Mesodermal cell (in vitro differentiated cells): ENCODE measurements around the gene NRP1.
"Not testable (repeated sequence)": the region's sequence is repeated elsewhere in the genome, so short reads cannot be mapped to it uniquely, and the experiment has no call there.

Source experiments
- H3K27ac ChIP-seq: 2 replicates; pipeline ENCODE4 v1.7.0; 2013; ENCODE audit warnings: mild to moderate bottlenecking, low read depth, low read length, moderate library complexity; ENCODE audit not compliant: severe bottlenecking
- H3K36me3 ChIP-seq: 2 replicates; pipeline ENCODE4 v1.7.1; 2013; ENCODE audit warnings: mild to moderate bottlenecking, low read length, moderate library complexity; ENCODE audit not compliant: control insufficient read depth, insufficient read depth
- H3K4me1 ChIP-seq: one replicate; pipeline ENCODE4 v1.7.1; 2013; ENCODE audit warnings: mild to moderate bottlenecking, low read length; ENCODE audit not compliant: insufficient read depth, control insufficient read depth, poor library complexity, severe bottlenecking
- H3K4me3 ChIP-seq: 2 replicates; pipeline ENCODE4 v1.7.0; 2013; ENCODE audit warnings: low read length, control low read depth, mild to moderate bottlenecking; ENCODE audit not compliant: insufficient read depth, poor library complexity, severe bottlenecking; ENCODE audit errors: extremely low read depth
- H3K9me3 ChIP-seq: 2 replicates; pipeline ENCODE4 v1.7.1; 2013; ENCODE audit warnings: mild to moderate bottlenecking, low read length, moderate library complexity; ENCODE audit not compliant: control insufficient read depth
- WGBS, 2 experiments: methylation state at CpG; one replicate each; pipeline ENCODE4 v1.1.5; 2013; ENCODE audit warnings: missing lambda C conversion rate in 2 of 2; ENCODE audit not compliant: insufficient coverage in 2 of 2; 5-methylcytosine and 5-hydroxymethylcytosine counted together

Gene NRP1

GRCh38 chr10:33138686-33139085, 195.8 kb downstream of the NRP1 start:
- not testable (repeated sequence) for H3K27ac ChIP-seq, H3K4me3 ChIP-seq, H3K36me3 ChIP-seq, H3K9me3 ChIP-seq
- WGBS, 2 experiments = 80 to 84% methylated on average over 7 to 8 of the region's 10 CpGs
- peaks cover 12% of the 10 kb centered on the region for H3K4me1 ChIP-seq

DNA sequence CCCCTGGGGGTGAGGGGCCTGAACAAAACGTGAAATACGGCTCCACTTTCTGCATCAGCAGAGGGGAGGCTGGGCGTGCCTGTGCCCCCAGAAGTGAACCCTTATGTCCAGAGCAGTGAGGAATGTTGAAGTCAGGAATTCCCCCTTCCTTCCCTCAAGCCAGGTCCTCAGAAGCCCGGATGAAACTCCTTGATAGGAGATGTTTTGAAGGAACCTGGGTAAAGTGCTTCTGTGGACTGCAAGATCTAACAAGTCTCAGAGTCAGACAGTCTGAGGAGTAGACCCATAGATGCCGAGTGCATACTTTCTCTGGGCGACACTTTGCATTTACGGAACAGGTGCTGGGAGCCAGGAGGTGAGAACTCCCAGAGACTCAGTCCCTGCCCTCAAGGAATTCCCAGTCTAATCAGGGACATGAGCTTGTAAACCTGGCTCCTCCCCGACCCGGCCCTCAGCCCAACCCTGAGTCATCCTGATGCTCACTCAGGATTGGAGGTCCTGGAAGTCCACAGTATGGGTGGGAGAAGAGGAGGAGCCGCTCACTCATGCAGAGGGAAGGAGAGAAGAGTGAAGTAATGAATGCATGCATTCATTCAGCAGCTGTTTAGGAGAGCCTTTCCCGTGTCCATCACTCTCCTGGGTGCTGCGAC, 197.0 kb downstream of the NRP1 start:
- Histone ChIP-seq H3K9me3 (no peaks in the 10 kb centered on the region), H3K4me3 (no peak overlapping the region), H3K36me3 (no peaks in the 10 kb centered on the region), H3K27ac (no peak overlapping the region), H3K4me1 (peaks cover 7% of the 10 kb centered on the region)
- 82 to 94% methylated on average over 5 to 8 of the region's 12 CpGs for WGBS, 2 experiments

- Histone ChIP-seq H3K4me1 (peaks cover 4% of the 10 kb centered on the region), H3K9me3 (no peaks in the 10 kb centered on the region), H3K27ac (no peak overlapping the region), H3K36me3 (no peaks in the 10 kb centered on the region), H3K4me3 (no peak overlapping the region)
- 86% methylated on average over 1 of the region's 1 CpG; no CpG with 5 or more reads in 1 of the 2 experiments for WGBS, 2 experiments
Observed at GRCh38 chr10:33136781-33137180, 197.7 kb downstream of the NRP1 start.

DNA sequence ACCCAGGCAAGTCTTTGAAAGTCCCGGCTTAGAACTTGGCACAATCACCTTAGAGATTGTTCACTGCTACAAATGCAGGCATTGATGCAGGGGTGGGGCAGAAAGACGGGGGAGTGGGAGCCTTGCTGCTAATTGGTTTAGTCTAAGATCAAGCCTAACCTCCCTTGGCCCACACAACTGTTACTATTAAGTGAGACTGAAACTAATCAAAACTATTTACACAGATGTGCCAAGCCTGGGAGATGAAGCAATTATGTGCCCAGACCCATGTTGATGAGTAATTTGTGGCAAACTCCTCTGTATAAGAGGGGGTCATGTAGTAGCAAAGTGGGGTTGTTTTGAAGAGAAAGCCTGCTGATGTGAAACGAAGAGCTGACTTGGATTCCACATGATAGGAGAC, 198.2 kb downstream of the NRP1 start:
- 50% methylated on average over 2 of the region's 3 CpGs for WGBS, 2 experiments

GRCh38 chr10:33134011-33134751, 200.3 kb downstream of the NRP1 start:
- Histone ChIP-seq H3K36me3 (no peaks in the 10 kb centered on the region), H3K9me3 (no peaks in the 10 kb centered on the region), H3K27ac (no peak overlapping the region), H3K4me3 (no peak overlapping the region), H3K4me1 (peaks cover 4% of the 10 kb centered on the region)
- WGBS, 2 experiments = 83 to 86% methylated on average over 9 to 10 of the region's 11 CpGs

More for the DNA sequence above, 198.2 kb downstream of the NRP1 start:
- Histone ChIP-seq H3K27ac (no peak overlapping the region), H3K4me3 (no peak overlapping the region), H3K9me3 (no peaks in the 10 kb centered on the region), H3K36me3 (no peaks in the 10 kb centered on the region), H3K4me1 (peaks cover 4% of the 10 kb centered on the region)

- no peak overlapping the region for H3K4me3 ChIP-seq
- H3K9me3 ChIP-seq = no peaks in the 10 kb centered on the region
- no peaks in the 10 kb centered on the region for H3K36me3 ChIP-seq
- peaks cover 4% of the 10 kb centered on the region for H3K4me1 ChIP-seq
- no peak overlapping the region for H3K27ac ChIP-seq
Observed at GRCh38 chr10:33133557-33133956, 200.9 kb downstream of the NRP1 start.

DNA sequence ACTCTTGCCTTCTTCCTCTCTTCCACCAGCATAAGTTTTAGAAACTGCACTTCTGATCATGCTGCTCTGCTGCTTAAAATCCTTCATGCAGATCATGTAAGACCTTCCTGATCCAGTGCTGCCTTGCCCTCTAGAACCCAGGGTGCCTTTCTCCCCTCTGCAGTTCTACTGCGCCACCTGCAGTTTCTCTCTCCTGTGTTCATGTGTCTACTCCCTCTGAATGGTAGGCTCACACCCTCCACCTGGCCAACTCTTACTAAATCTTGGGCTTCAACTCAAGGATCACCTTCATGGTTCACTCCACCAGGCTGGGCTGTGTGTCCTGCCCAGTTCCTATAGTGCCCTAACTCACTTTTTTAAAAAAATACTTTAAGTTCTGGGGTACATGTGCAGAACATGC, 201.8 kb downstream of the NRP1 start:
- 92 to 100% methylated on average over 1 of the region's 1 CpG for whole genome bisulfite sequencing, 2 experiments
- no peaks in the 10 kb centered on the region for H3K9me3 ChIP-seq
- H3K36me3 ChIP-seq = no peaks in the 10 kb centered on the region
- H3K4me1 ChIP-seq = peaks cover 4% of the 10 kb centered on the region
- no peak overlapping the region for H3K4me3 ChIP-seq
- H3K27ac ChIP-seq = no peak overlapping the region

- 90 to 96% methylated on average over 5 of the region's 5 CpGs for WGBS, 2 experiments
- Histone ChIP-seq H3K9me3 (no peaks in the 10 kb centered on the region), H3K27ac (no peak overlapping the region), H3K4me1 (peaks cover 20% of the 10 kb centered on the region), H3K4me3 (no peak overlapping the region), H3K36me3 (no peaks in the 10 kb centered on the region)
Observed at GRCh38 chr10:33129996-33130386, 204.5 kb downstream of the NRP1 start.

DNA sequence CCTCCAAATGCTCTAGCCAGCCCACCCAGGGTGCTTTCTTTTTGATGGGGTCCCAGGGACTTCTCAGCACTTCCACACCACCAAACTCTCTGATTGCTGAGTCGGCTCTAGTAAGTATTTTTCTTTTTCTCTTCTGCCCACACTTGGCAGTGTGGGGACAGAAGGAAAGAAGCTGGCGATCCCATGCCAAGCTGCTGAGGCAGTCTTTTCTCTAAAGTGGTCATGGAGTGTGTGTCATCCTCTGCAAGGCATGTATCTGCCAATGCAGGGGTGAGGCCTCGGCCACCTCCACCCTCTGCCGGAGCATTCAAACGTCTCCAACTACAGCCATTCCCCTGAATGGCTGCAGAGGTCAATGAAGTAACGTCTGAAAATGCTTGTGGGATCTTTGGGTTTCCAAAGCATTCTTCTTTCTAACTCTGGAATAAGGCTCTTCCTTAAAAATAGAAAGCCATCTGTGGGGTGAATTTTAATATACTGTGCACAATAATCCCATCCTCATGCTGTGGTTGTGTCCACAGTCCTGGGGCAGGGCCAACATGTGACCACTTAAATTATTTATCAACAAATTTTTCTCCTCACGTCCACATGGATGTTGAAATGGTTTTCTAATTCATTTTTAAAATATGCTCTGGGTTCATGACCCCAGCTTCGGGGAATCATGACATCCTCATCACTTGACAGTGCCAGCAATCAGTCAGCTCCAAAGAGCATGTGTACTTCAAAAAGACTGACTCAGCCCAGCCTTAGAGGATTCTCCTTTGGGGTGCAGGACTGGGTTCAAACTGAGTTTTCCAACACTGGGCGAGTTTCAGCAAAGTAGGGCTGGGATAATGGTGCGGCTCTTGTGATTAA, 205.1 kb downstream of the NRP1 start:
- no peaks in the 10 kb centered on the region for H3K9me3 ChIP-seq
- H3K36me3 ChIP-seq = no peaks in the 10 kb centered on the region
- peaks cover 20% of the 10 kb centered on the region for H3K4me1 ChIP-seq
- H3K4me3 ChIP-seq = no peak overlapping the region
- 76 to 96% methylated on average over 5 to 7 of the region's 10 CpGs for WGBS, 2 experiments
- H3K27ac ChIP-seq = no peak overlapping the region

DNA sequence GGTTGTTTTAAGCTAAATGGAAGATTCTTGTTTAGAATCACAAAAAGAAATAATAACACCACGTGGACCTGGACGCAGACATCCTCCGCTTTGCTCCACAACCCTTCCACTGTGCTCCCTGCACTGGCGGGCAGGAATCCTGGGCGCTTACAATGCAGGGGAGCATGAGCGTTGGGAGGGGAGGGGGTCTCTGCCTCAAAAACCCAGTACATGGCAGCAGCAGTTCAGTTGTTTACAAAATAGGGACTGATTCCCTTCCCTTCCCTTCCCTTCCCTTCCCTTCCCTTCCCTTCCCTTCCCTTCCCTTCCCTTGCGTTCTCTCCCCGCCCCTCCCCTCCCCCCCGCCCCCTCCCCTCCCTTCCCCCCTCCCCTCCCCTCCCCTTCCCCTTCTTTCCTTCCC, 206.8 kb downstream of the NRP1 start:
- no peak overlapping the region for H3K27ac ChIP-seq
- peaks cover 17% of the 10 kb centered on the region for H3K4me1 ChIP-seq
- WGBS, 2 experiments = 92 to 100% methylated on average over 2 of the region's 9 CpGs
- H3K36me3 ChIP-seq = no peaks in the 10 kb centered on the region
- H3K4me3 ChIP-seq = no peak overlapping the region
- H3K9me3 ChIP-seq = no peaks in the 10 kb centered on the region
